K562 (cell line): ENCODE measurements around the gene ARHGAP15. TPM values are rescaled to one million over a fixed set of nuclear protein-coding genes. Genes with fewer than 3 reads are reported as not detected.

Experiments
- ATAC-seq: fragments of 200-7000 bp; cut with Tn5 transposase; 3 replicates; pipeline ENCODE4 v1.9.1; 2020; ENCODE audit warnings: moderate library complexity
- BruUV-seq: library from RNA; stranded (reverse); fragments of 400-500 nt; replicated peaks from 2 replicates; lab custom pipeline; 2021; lab: Mats Ljungman, UMichigan
- CTCF ChIA-PET: fragments of 300-600 bp; formaldehyde crosslinking; extraction: SDS; loops from one replicate; lab custom pipeline; 2021; ENCODE audit warnings: low intra/inter-chr PET ratio; lab: Yijun Ruan, JAX
- POLR2A ChIA-PET: fragments of 300-600, 350-650 bp; sonication (Branson Sonifier 250); formaldehyde crosslinking; extraction: SDS; loops from one replicate; lab custom pipeline; 2021; ENCODE audit warnings: antibody characterized with exemption, inconsistent platforms; lab: Yijun Ruan, JAX
- DNase-seq, 4 experiments: peaks; one replicate each; pipeline versions ENCODE4 v3.0.0 to v3.0.0-alpha.2; 2011 to 2018; ENCODE audit warnings: low spot score in 3 of 4, mixed read lengths in 3 of 4; ENCODE audit errors: extremely low read depth in 1 of 4
- FAIRE-seq: peaks from 2 replicates; lab custom pipeline; 2011; peaks lifted over from hg19 to GRCh38; lab: Jason Lieb, UNC
- H2AFZ ChIP-seq: 2 replicates; pipeline ENCODE4 v1.6.0; 2011; ENCODE audit warnings: low read depth, low read length, control low read depth, inconsistent platforms
- H3K27ac ChIP-seq: fragments of 200-600 bp; 3 replicates; pipeline ENCODE4 v1.8.0; 2011; ENCODE audit warnings: low read depth, mild to moderate bottlenecking, control low read depth, inconsistent platforms, low read length, moderate library complexity, mixed read lengths; ENCODE audit errors: extremely low read depth
- H3K27me3 ChIP-seq, 2 experiments: fragments of 300-600 bp in 1 of 2; 2 replicates in 1 of 2; 3 replicates in 1 of 2; pipeline versions ENCODE4 v1.6.0 to v1.8.0; 2011; ENCODE audit warnings: inconsistent platforms in 2 of 2, low read length in 2 of 2, mild to moderate bottlenecking in 1 of 2, mixed read lengths in 1 of 2, moderate library complexity in 1 of 2; ENCODE audit not compliant: control insufficient read depth in 2 of 2, insufficient read depth in 2 of 2
- H3K36me3 ChIP-seq: fragments of 300-600 bp; 3 replicates; pipeline ENCODE4 v1.8.0; 2011; ENCODE audit warnings: mild to moderate bottlenecking, low read length, inconsistent platforms; ENCODE audit not compliant: control insufficient read depth, insufficient read depth
- H3K4me1 ChIP-seq, 2 experiments: fragments of 200-600 bp in 1 of 2; replicated peaks in 1 of 2; 2 replicates in 1 of 2; 3 replicates in 1 of 2; pipeline versions ENCODE4 v1.5.1 to v1.8.0; 2011; ENCODE audit warnings: inconsistent platforms in 2 of 2, low read length in 2 of 2, mild to moderate bottlenecking in 1 of 2, mixed read lengths in 1 of 2, moderate library complexity in 1 of 2; ENCODE audit not compliant: control insufficient read depth in 2 of 2, insufficient read depth in 2 of 2
- H3K4me2 ChIP-seq: 2 replicates; pipeline ENCODE4 v1.6.1; 2011; ENCODE audit warnings: low read length, control low read depth, inconsistent platforms, mixed read lengths; ENCODE audit not compliant: insufficient read depth
- H3K4me3 ChIP-seq: fragments of 200-600 bp; sonication (generic), shearing (Covaris generic); 2 replicates; pipeline ENCODE4 v1.5.1; 2016; ENCODE audit warnings: control low read depth, inconsistent platforms
- H3K79me2 ChIP-seq: fragments of 200-600 bp; 3 replicates; pipeline ENCODE4 v1.8.0; 2011; ENCODE audit warnings: low read length, inconsistent platforms; ENCODE audit not compliant: control insufficient read depth, insufficient read depth
- H3K9ac ChIP-seq, 2 experiments: 2 replicates each; pipeline versions ENCODE4 v1.6.0 to v1.6.1; 2011; ENCODE audit warnings: low read depth in 2 of 2, low read length in 2 of 2, control low read depth in 1 of 2, inconsistent platforms in 1 of 2, mild to moderate bottlenecking in 1 of 2, mixed read lengths in 1 of 2; ENCODE audit not compliant: insufficient read depth in 1 of 2
- H3K9me1 ChIP-seq: one replicate; pipeline ENCODE4 v1.6.0; 2011; ENCODE audit warnings: inconsistent platforms, mild to moderate bottlenecking, low read length, moderate library complexity; ENCODE audit not compliant: control insufficient read depth, insufficient read depth
- H3K9me3 ChIP-seq: replicated peaks from 2 replicates; pipeline ENCODE4 v1.5.1; 2011; ENCODE audit warnings: low read depth, low read length, inconsistent platforms; ENCODE audit not compliant: control insufficient read depth, insufficient read depth
- H4K20me1 ChIP-seq: replicated peaks from 2 replicates; pipeline ENCODE4 v1.6.1; 2011; ENCODE audit warnings: low read length, inconsistent platforms, mixed read lengths; ENCODE audit not compliant: control insufficient read depth, insufficient read depth
- ELF2 ChIP-seq: fragments of 250-450 bp; sonication (Bioruptor Pico); IDR thresholded peaks from 2 replicates; pipeline ENCODE4 v1.5.0; 2021; ENCODE audit warnings: mild to moderate bottlenecking
- HNRNPLL ChIP-seq: fragments of 200-400 bp; formaldehyde crosslinking; IDR thresholded peaks from 2 replicates; pipeline ENCODE4 v1.6.1; 2017; ENCODE audit warnings: low read length, low read depth, mild to moderate bottlenecking; ENCODE audit not compliant: poor library complexity, severe bottlenecking
- PHF20 ChIP-seq: fragments of 450-650 bp; IDR thresholded peaks from 2 replicates; pipeline ENCODE4 v1.6.1; 2018; ENCODE audit not compliant: partially characterized antibody
- PTBP1 ChIP-seq: fragments of 200-400 bp; formaldehyde crosslinking; IDR thresholded peaks from 2 replicates; pipeline ENCODE4 v1.6.1; 2017; ENCODE audit warnings: low read depth, low read length
- SFPQ ChIP-seq: fragments of 200-400 bp; formaldehyde crosslinking; IDR thresholded peaks from 2 replicates; pipeline ENCODE4 v1.6.1; 2017; ENCODE audit warnings: mild to moderate bottlenecking, low read depth, low read length, moderate library complexity
- SMAD1 ChIP-seq: fragments of 150-350 bp; IDR thresholded peaks from 2 replicates; pipeline ENCODE4 v1.6.1; 2014; ENCODE audit warnings: low read length, low read depth; ENCODE audit not compliant: partially characterized antibody
- SMC3 ChIP-seq: conservative IDR thresholded peaks from 2 replicates; pipeline ENCODE4 v1.6.1; 2011; ENCODE audit warnings: low read depth, low read length, improper control_type of control experiment; ENCODE audit not compliant: insufficient read depth
- STAG1 ChIP-seq: sonication (generic); formaldehyde crosslinking; IDR thresholded peaks from 2 replicates; pipeline ENCODE4 v1.5.0; 2020; ENCODE audit warnings: missing genetic modification reagents, borderline replicate concordance
- SUPT5H ChIP-seq: fragments of 450-650 bp; IDR thresholded peaks from 2 replicates; pipeline ENCODE4 v1.6.1; 2016
- ZNF224 ChIP-seq: sonication (generic); formaldehyde crosslinking; IDR thresholded peaks from 2 replicates; pipeline ENCODE4 v1.8.0; 2022; ENCODE audit warnings: mild to moderate bottlenecking, missing genetic modification reagents
- ZNF584 ChIP-seq: fragments of 200-800 bp; sonication (Bioruptor generic); IDR thresholded peaks from 2 replicates; pipeline ENCODE4 v1.6.1; 2016; ENCODE audit warnings: low read depth, mild to moderate bottlenecking, missing genetic modification characterization, missing compliant biosample characterization
- ZNF668 ChIP-seq: fragments of 250-450 bp; sonication (Bioruptor Pico); IDR thresholded peaks from 2 replicates; pipeline ENCODE4 v1.8.0; 2022; ENCODE audit warnings: mild to moderate bottlenecking, inconsistent platforms
- ZNF764 ChIP-seq: fragments of 250-450 bp; sonication (Bioruptor Pico); IDR thresholded peaks from 2 replicates; pipeline ENCODE4 v1.4.0; 2020; ENCODE audit warnings: low read depth, mild to moderate bottlenecking, moderate library complexity
- WGBS: fragments of 100-300 bp; shearing (Covaris generic); methylation state at CpG from one replicate; pipeline ENCODE4 v1.1.6; 2016; ENCODE audit warnings: low coverage, mixed read lengths; ENCODE audit not compliant: insufficient coverage; ENCODE audit errors: missing lambda C conversion rate; 5-methylcytosine and 5-hydroxymethylcytosine counted together
- in situ Hi-C: fragments of 300-500 bp; cut with MboI; formaldehyde crosslinking; loops from 4 replicates; pipeline ENCODE4 v1.15.0; 2018; ENCODE audit warnings: inconsistent platforms, mixed read lengths
- intact Hi-C: fragments of 100-400 bp; cut with micrococcal nuclease; formaldehyde crosslinking; loops from 2 replicates; pipeline ENCODE4 v1.14.2; 2022
- polyA plus RNA-seq, 8 experiments: library from polyadenylated mRNA; depleted of rRNA in 4 of 8; stranded (reverse) in 5 of 8; unstranded in 3 of 8; fragments of >200 nt; fragmentation: Nextera tagmentation in 2 of 8; fragmentation: Illumina TruSeq in 1 of 8; extraction: Ambion mirVana in 2 of 8; extraction: Trizol in 1 of 8; gene quantifications; 2 replicates each; pipeline versions ENCODE4 v1.2.1 to v1.2.3, GENCODE V29; 2011 to 2014; ENCODE audit warnings: inconsistent platforms in 1 of 8, missing spikeins in 1 of 8
- total RNA-seq, 7 experiments: library from RNA; depleted of rRNA in 6 of 7; stranded (reverse); fragments of >200 nt in 6 of 7; fragmentation: Illumina TruSeq in 2 of 7; extraction: Trizol in 2 of 7; gene quantifications; 2 replicates each; pipeline versions ENCODE4 v1.2.1 to v1.2.3, GENCODE V29; 2011 to 2021; ENCODE audit warnings: low replicate concordance in 1 of 7
- TF ChIP-seq, protein P1 (sequence below): sonication (generic); formaldehyde crosslinking; IDR thresholded peaks from 2 replicates; pipeline ENCODE4 v1.8.1; 2023; ENCODE audit warnings: mild to moderate bottlenecking, missing genetic modification reagents
- TF ChIP-seq, protein P2 (sequence below): fragments of 450-650 bp; formaldehyde crosslinking; conservative IDR thresholded peaks from 2 replicates; pipeline ENCODE4 v1.4.0; 2022; ENCODE audit warnings: mild to moderate bottlenecking, missing genetic modification characterization
- TF ChIP-seq, protein P3 (sequence below): fragments of 450-650 bp; formaldehyde crosslinking; IDR thresholded peaks from 2 replicates; pipeline ENCODE4 v1.4.0; 2022; ENCODE audit warnings: missing genetic modification characterization

Gene ARHGAP15
- total and polyA plus RNA-seq, 9 of the 15 experiments (the other 6 are each of a cell fraction or from before 2014, with no cell fraction given) = 1.5 to 17.9 (median 7.9) TPM

DNA sequence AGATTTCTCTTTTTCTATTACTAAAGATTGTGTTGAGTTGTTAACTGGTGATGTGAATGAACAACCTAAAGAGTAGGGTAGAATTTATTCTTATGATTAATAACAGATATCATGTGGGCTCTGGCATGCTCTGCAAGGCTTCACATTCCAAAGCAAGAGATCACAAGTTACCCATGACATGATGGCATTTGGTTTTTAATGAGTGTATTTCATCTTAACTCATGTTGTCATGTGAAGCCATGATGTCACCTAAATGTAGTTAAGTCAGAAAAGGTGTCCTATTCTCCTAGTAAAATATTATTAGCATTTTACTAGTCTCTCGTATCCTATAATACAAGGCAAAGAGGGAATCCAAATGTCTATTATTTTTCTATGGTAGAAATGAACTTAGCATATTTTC lies 678.0 kb downstream of the ARHGAP15 start:
- ChIA-PET CTCF (no interaction called here), POLR2A (interaction anchor here (0.7 kb wide), 1 partner anchor 1417 kb away, joined by 4 read pairs; no protein-coding TSS in a partner anchor)
- no peak overlapping the region for H3K4me3 ChIP-seq
- ATAC-seq (no peak), FAIRE-seq (no peak), DNase-seq (no peak)
- no peaks in the 10 kb centered on the region for H4K20me1 ChIP-seq
- H3K4me1 ChIP-seq = no peaks in the 10 kb centered on the region
- H2AFZ ChIP-seq = no peak overlapping the region
- intact Hi-C loops (no loop called here), in situ Hi-C loops (no loop called here)
- no peaks in the 10 kb centered on the region for H3K36me3 ChIP-seq
- 56% methylated on average over 1 of the region's 1 CpG for WGBS
- H3K27ac ChIP-seq = no peak overlapping the region
- H3K27me3 ChIP-seq = no peaks in the 10 kb centered on the region
- no TSS peak for BruUV-seq
- no peak overlapping the region for H3K4me2 ChIP-seq
- H3K9me3 ChIP-seq = no peaks in the 10 kb centered on the region
- H3K9ac ChIP-seq = no peak overlapping the region
- no peaks in the 10 kb centered on the region for H3K9me1 ChIP-seq
- no peaks in the 10 kb centered on the region for H3K79me2 ChIP-seq
- no peak for TF ChIP-seq SMC3
- TF ChIP-seq, protein P1, sequence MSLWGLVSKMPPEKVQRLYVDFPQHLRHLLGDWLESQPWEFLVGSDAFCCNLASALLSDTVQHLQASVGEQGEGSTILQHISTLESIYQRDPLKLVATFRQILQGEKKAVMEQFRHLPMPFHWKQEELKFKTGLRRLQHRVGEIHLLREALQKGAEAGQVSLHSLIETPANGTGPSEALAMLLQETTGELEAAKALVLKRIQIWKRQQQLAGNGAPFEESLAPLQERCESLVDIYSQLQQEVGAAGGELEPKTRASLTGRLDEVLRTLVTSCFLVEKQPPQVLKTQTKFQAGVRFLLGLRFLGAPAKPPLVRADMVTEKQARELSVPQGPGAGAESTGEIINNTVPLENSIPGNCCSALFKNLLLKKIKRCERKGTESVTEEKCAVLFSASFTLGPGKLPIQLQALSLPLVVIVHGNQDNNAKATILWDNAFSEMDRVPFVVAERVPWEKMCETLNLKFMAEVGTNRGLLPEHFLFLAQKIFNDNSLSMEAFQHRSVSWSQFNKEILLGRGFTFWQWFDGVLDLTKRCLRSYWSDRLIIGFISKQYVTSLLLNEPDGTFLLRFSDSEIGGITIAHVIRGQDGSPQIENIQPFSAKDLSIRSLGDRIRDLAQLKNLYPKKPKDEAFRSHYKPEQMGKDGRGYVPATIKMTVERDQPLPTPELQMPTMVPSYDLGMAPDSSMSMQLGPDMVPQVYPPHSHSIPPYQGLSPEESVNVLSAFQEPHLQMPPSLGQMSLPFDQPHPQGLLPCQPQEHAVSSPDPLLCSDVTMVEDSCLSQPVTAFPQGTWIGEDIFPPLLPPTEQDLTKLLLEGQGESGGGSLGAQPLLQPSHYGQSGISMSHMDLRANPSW = no peak
- TF ChIP-seq SUPT5H = no peak
- TF ChIP-seq ZNF668 = no peak
- TF ChIP-seq, protein P2, sequence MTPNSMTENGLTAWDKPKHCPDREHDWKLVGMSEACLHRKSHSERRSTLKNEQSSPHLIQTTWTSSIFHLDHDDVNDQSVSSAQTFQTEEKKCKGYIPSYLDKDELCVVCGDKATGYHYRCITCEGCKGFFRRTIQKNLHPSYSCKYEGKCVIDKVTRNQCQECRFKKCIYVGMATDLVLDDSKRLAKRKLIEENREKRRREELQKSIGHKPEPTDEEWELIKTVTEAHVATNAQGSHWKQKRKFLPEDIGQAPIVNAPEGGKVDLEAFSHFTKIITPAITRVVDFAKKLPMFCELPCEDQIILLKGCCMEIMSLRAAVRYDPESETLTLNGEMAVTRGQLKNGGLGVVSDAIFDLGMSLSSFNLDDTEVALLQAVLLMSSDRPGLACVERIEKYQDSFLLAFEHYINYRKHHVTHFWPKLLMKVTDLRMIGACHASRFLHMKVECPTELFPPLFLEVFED = no peak
- TF ChIP-seq HNRNPLL = no peak
- TF ChIP-seq SMAD1 = no peak
- TF ChIP-seq PHF20 = no peak
- no peak for TF ChIP-seq ZNF584 (CRISPR knock-in tag)
- TF ChIP-seq ZNF764 (CRISPR knock-in tag) = no peak
- TF ChIP-seq, protein P3, sequence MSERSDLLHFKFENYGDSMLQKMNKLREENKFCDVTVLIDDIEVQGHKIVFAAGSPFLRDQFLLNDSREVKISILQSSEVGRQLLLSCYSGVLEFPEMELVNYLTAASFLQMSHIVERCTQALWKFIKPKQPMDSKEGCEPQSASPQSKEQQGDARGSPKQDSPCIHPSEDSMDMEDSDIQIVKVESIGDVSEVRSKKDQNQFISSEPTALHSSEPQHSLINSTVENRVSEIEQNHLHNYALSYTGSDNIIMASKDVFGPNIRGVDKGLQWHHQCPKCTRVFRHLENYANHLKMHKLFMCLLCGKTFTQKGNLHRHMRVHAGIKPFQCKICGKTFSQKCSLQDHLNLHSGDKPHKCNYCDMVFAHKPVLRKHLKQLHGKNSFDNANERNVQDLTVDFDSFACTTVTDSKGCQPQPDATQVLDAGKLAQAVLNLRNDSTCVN (CRISPR knock-in tag) = no peak
- no peak for TF ChIP-seq PTBP1
- no peak for TF ChIP-seq ELF2
- TF ChIP-seq ZNF224 (CRISPR knock-in tag) = no peak
- no peak for TF ChIP-seq STAG1
- no peak for TF ChIP-seq SFPQ
